HCEC 1CT (cell line): ENCODE data around the gene NME8.

Experiments
- DNase-seq: peaks from one replicate; pipeline ENCODE4 v3.0.0-alpha.2; 2017

NME8 gene

GRCh38 chr7:37942934-37943610 is 94.7 kb downstream of the NME8 start:
- DNase-seq, result no peak

- no peak for DNase-seq
Observed at GRCh38 chr7:37943905-37944736, 95.7 kb downstream of the NME8 start.

GRCh38 chr7:37944737-37945054 is 96.3 kb downstream of the NME8 start:
- DNase-seq, result no peak

- DNase-seq, result no peak
Observed at GRCh38 chr7:37945336-37945735, 96.9 kb downstream of the NME8 start.

- no peak for DNase-seq
Observed at GRCh38 chr7:37947138-37947940, 98.9 kb downstream of the NME8 start.

- no peak for DNase-seq
Observed at GRCh38 chr7:37947941-37948210, 99.5 kb downstream of the NME8 start.
